Renal cortex interstitium (tissue), 11 donors: ENCODE results near the gene LYPLA2. TPM values are rescaled to one million over a fixed set of nuclear protein-coding genes. Genes with fewer than 3 reads are reported as not detected.
"Not testable (repeated sequence)": the region's sequence is repeated elsewhere in the genome, so short reads cannot be mapped to it uniquely, and the experiment has no call there.

Source experiments
- DNase-seq, 11 donors: peaks; one replicate each; pipeline ENCODE4 v3.0.0-alpha.2; 2013; ENCODE audit warnings: low read depth in 9 of 11, low spot score in 4 of 11; ENCODE audit errors: extremely low read depth in 1 of 11
- polyA plus RNA-seq, 3 donors: library from polyadenylated mRNA; unstranded; fragments of 120-200 nt; gene quantifications; one replicate each; pipeline ENCODE4 v1.2.1, GENCODE V29; 2013; ENCODE audit not compliant: insufficient read length in 3 of 3

LYPLA2 gene
- polyA plus RNA-seq, 3 donors, result 51.5 to 78.0 (median 75.1) TPM

- DNase-seq, result peak in 9 of 11 donors; percentile 58 to 74 (median 69)
Measured at GRCh38 chr1:23772049-23772853, 18.7 kb upstream of the LYPLA2 start.

DNA sequence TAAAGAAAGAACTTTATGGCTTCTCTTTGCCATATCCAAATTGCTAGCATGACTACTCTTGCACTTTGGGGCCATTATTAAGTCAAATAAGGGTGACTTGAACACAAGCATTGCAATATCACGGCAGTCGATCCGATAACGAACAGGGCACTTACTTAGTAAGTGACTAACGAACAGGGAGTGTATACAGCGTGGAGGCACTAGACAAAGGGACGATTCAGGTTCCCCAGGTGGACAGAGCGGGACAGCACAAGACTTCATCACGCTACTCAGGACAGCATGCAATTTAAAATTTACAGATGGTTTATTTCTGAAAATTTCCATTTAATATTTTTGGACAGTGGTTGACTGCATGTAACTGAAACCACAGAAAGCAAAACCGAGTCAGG lies 18.1 kb upstream of the LYPLA2 start:
- no peak for DNase-seq

- DNase-seq, result no peak
Measured at GRCh38 chr1:23774174-23774880, 16.6 kb upstream of the LYPLA2 start.

DNA sequence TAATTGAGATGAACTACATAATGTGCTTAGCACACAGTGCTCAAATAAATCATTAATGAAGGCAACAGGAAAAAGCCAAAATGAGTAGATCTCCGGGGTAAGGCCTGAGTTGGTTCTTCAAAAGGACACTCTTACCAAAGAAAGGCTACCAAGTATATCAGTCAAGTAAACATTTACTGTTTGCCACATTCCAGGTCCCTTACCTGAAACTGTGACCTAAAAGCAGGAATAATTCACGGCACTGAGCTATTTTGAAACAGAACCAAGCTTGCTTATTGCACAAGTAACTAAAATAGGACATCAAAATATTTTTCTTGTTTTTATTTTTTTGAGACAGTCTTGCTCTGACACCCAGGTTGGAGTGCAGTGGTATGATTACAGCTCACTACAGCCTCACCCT lies 14.7 kb upstream of the LYPLA2 start:
- DNase-seq, result no peak

GRCh38 chr1:23777979-23778814 lies 12.7 kb upstream of the LYPLA2 start, which contains the start of gene PITHD1:
Gene PITHD1 (plus strand): TSS chr1:23778418. CDS start chr1:23778516, 98 bp downstream.
- DNase-seq, result peak in 9 of 11 donors; percentile 68 to 85 (median 79)

- DNase-seq, result no peak
Measured at GRCh38 chr1:23779826-23780371, 11.0 kb upstream of the LYPLA2 start.

GRCh38 chr1:23783141-23783540 lies 7.8 kb upstream of the LYPLA2 start:
- DNase-seq, result not testable (repeated sequence)

GRCh38 chr1:23784846-23785245 lies 6.1 kb upstream of the LYPLA2 start:
- no peak for DNase-seq

- DNase-seq, result no peak
Measured at GRCh38 chr1:23787701-23788100, 3.2 kb upstream of the LYPLA2 start.

- no peak for DNase-seq
Measured at GRCh38 chr1:23788695-23789094, 2.2 kb upstream of the LYPLA2 start.

DNA sequence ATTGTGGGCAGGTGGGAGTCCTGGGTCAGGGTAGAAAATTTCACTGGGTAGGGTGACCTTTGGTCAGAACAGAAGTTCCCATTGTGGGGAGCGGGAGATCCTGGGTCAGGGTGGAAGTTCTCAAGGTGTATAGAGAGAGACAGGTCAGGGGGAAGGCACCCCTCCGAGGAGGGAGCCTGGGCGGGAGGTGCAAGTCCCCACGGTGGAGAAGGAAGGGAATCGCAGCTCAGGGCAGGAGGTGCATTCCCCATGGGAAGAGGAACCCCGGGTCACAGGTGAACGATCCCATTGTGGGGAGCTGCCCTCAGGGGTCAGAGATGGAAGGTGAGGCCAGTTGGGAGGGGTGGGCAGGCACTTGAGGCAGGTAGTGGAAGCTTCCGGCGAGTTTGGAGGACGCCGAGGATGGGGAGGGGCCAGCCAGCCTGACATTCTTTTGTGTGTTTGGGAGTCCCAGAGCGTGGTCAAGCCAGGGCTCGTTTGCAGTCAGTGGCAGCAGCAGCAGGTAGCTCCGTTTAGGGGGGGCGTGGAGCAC lies 637 bp downstream of the LYPLA2 start:
- DNase-seq, result no peak

DNA sequence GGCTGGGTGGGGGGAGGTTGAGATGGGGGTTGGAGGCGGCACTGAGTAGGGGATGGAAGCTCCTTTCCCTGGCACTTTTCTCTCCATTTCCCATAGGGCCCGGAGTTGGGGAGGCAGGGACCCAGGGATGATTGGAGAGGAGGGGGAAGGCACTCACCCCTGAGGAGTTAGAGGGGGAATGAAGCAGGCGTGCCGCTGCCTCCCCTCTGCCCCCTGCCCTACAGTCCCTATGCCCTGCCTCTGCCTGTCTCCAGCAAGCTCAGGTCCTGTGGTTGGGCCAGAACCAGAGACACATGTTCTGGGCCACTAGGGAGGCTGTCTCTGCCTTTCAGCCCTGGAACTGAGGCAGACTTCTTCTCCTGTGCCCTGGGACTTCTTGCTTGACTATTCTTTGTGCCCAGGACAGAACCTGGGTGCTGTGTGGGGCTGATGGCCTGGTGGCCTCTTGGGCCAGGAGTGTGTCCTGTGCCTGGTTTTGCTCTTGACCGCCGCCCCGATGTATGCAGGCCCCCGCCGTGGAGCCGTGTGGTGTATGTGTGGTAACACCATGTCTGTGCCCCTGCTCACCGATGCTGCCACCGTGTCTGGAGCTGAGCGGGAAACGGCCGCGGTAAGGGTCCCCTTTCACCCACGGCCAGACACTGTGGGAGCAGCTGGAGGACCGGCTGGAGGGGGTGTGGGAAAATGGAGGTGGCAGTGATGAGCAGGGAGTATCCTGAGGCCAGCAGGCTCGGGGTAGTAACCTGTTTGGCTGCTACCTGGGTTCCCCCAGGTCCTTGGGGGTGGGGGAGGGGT lies 1.4 kb downstream of the LYPLA2 start:
- no peak for DNase-seq

- DNase-seq, result no peak
Measured at GRCh38 chr1:23793018-23793781, 2.3 kb downstream of the LYPLA2 start.

GRCh38 chr1:23793861-23794731 lies 3.2 kb downstream of the LYPLA2 start:
- DNase-seq, result no peak

DNA sequence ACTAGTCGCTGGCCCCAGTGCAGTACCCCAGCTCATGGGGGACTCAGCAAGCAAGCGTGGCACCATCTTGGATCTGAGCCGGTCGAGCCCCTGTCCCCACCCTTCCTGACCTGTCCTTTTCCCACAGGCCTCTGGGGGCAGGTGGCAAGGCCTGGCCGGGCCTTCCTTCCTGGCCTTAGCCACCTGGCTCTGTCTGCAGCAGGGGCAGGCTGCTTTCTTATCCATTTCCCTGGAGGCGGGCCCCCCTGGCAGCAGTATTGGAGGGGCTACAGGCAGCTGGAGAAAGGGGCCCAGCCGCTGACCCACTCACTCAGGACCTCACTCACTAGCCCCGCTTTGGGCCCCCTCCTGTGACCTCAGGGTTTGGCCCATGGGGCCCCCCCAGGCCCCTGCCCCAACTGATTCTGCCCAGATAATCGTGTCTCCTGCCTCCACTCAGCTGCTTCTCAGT lies 3.8 kb downstream of the LYPLA2 start:
- not testable (repeated sequence) for DNase-seq

GRCh38 chr1:23795676-23796465 lies 4.9 kb downstream of the LYPLA2 start:
- no peak for DNase-seq
